ENCODE results near the gene STRN3. TPM values are rescaled to one million over a fixed set of nuclear protein-coding genes. Genes with fewer than 3 reads are reported as not detected.
"Not testable (repeated sequence)": the region's sequence is repeated elsewhere in the genome, so short reads cannot be mapped to it uniquely, and the experiment has no call there.

STRN3 gene
- total RNA-seq, 1 experiment from 2014 or later, result 44.2 TPM

- TF ChIP-seq CTCF (conservative IDR thresholded peaks at IDR 0.05; ENCODE audit: low read depth, low read length), result no peak
- no peak for TF ChIP-seq EZH2 (IDR thresholded peaks at IDR 0.05; ENCODE audit: borderline replicate concordance, low read depth, low read length, poor library complexity, severe bottlenecking)
- Histone ChIP-seq H3K27me3 (replicated peaks; ENCODE audit: insufficient read depth, low read depth, low read length, poor library complexity) (no peaks in the 10 kb centered on the region), H3K4me1 (ENCODE audit: insufficient read depth, low read length, poor library complexity, severe bottlenecking) (no peaks in the 10 kb centered on the region), H3K36me3 (ENCODE audit: insufficient read depth, low read length, poor library complexity, severe bottlenecking) (no peaks in the 10 kb centered on the region), H3K9me3 (ENCODE audit: low read depth, low read length, poor library complexity, severe bottlenecking) (peaks cover 4% of the 10 kb centered on the region), H3K4me3 (ENCODE audit: low read depth, low read length, poor library complexity, severe bottlenecking) (no peak overlapping the region), H3K27ac (ENCODE audit: low read depth, low read length, poor library complexity, severe bottlenecking) (no peak overlapping the region)
- DNase-seq (ENCODE audit: low spot score), result no peak
- intact Hi-C loops (cut with micrococcal nuclease; ENCODE audit: unreplicated experiment), result no loop called here
- ChIA-PET POLR2A (ENCODE audit: low non-redundant PET) (no interaction called here), CTCF (no interaction called here)
- BruUV-seq (replicated peaks), result no TSS peak
These were observed 54.6 kb downstream of the STRN3 start for GRCh38 chr14:30971586-30971985.

- H3K27me3 ChIP-seq (replicated peaks; ENCODE audit: insufficient read depth, low read depth, low read length, poor library complexity); H3K27ac ChIP-seq (ENCODE audit: low read depth, low read length, poor library complexity, severe bottlenecking); BruUV-seq (replicated peaks); H3K4me1 ChIP-seq (ENCODE audit: insufficient read depth, low read length, poor library complexity, severe bottlenecking); H3K4me3 ChIP-seq (ENCODE audit: low read depth, low read length, poor library complexity, severe bottlenecking); POLR2A ChIA-PET (ENCODE audit: low non-redundant PET); CTCF ChIA-PET; DNase-seq (ENCODE audit: low spot score); H3K36me3 ChIP-seq (ENCODE audit: insufficient read depth, low read length, poor library complexity, severe bottlenecking); intact Hi-C loops (cut with micrococcal nuclease; ENCODE audit: unreplicated experiment): not testable (repeated sequence)
- peaks cover 15% of the 10 kb centered on the region for H3K9me3 ChIP-seq (ENCODE audit: low read depth, low read length, poor library complexity, severe bottlenecking)
These were observed 56.4 kb downstream of the STRN3 start for GRCh38 chr14:30969796-30970195.

- BruUV-seq (replicated peaks); CTCF ChIA-PET; intact Hi-C loops (cut with micrococcal nuclease; ENCODE audit: unreplicated experiment); H3K27ac ChIP-seq (ENCODE audit: low read depth, low read length, poor library complexity, severe bottlenecking); H3K36me3 ChIP-seq (ENCODE audit: insufficient read depth, low read length, poor library complexity, severe bottlenecking); H3K4me1 ChIP-seq (ENCODE audit: insufficient read depth, low read length, poor library complexity, severe bottlenecking); H3K4me3 ChIP-seq (ENCODE audit: low read depth, low read length, poor library complexity, severe bottlenecking); POLR2A ChIA-PET (ENCODE audit: low non-redundant PET); DNase-seq (ENCODE audit: low spot score); H3K27me3 ChIP-seq (replicated peaks; ENCODE audit: insufficient read depth, low read depth, low read length, poor library complexity): not testable (repeated sequence)
- H3K9me3 ChIP-seq (ENCODE audit: low read depth, low read length, poor library complexity, severe bottlenecking), result peaks cover 15% of the 10 kb centered on the region
These were observed 58.6 kb downstream of the STRN3 start for GRCh38 chr14:30967364-30968098.

- H3K27me3 ChIP-seq (replicated peaks; ENCODE audit: insufficient read depth, low read depth, low read length, poor library complexity), result no peaks in the 10 kb centered on the region
- H3K27ac ChIP-seq (ENCODE audit: low read depth, low read length, poor library complexity, severe bottlenecking), result no peak overlapping the region
- DNase-seq (ENCODE audit: low spot score), result no peak
- ChIA-PET CTCF (no interaction called here), POLR2A (ENCODE audit: low non-redundant PET) (no interaction called here)
- H3K36me3 ChIP-seq (ENCODE audit: insufficient read depth, low read length, poor library complexity, severe bottlenecking), result no peaks in the 10 kb centered on the region
- H3K4me1 ChIP-seq (ENCODE audit: insufficient read depth, low read length, poor library complexity, severe bottlenecking), result no peaks in the 10 kb centered on the region
- BruUV-seq (replicated peaks), result no TSS peak
- TF ChIP-seq CTCF (conservative IDR thresholded peaks at IDR 0.05; ENCODE audit: low read depth, low read length) (no peak), EZH2 (IDR thresholded peaks at IDR 0.05; ENCODE audit: borderline replicate concordance, low read depth, low read length, poor library complexity, severe bottlenecking) (no peak)
- peaks cover 15% of the 10 kb centered on the region for H3K9me3 ChIP-seq (ENCODE audit: low read depth, low read length, poor library complexity, severe bottlenecking)
- intact Hi-C loops (cut with micrococcal nuclease; ENCODE audit: unreplicated experiment), result no loop called here
- H3K4me3 ChIP-seq (ENCODE audit: low read depth, low read length, poor library complexity, severe bottlenecking), result no peak overlapping the region
These were observed 59.5 kb downstream of the STRN3 start for GRCh38 chr14:30966415-30967363.

- DNase-seq (ENCODE audit: low spot score); CTCF ChIA-PET; H3K27ac ChIP-seq (ENCODE audit: low read depth, low read length, poor library complexity, severe bottlenecking); intact Hi-C loops (cut with micrococcal nuclease; ENCODE audit: unreplicated experiment); H3K27me3 ChIP-seq (replicated peaks; ENCODE audit: insufficient read depth, low read depth, low read length, poor library complexity); H3K4me3 ChIP-seq (ENCODE audit: low read depth, low read length, poor library complexity, severe bottlenecking); H3K36me3 ChIP-seq (ENCODE audit: insufficient read depth, low read length, poor library complexity, severe bottlenecking); POLR2A ChIA-PET (ENCODE audit: low non-redundant PET); H3K4me1 ChIP-seq (ENCODE audit: insufficient read depth, low read length, poor library complexity, severe bottlenecking); BruUV-seq (replicated peaks): not testable (repeated sequence)
- peaks cover 15% of the 10 kb centered on the region for H3K9me3 ChIP-seq (ENCODE audit: low read depth, low read length, poor library complexity, severe bottlenecking)
These were observed 60.3 kb downstream of the STRN3 start for GRCh38 chr14:30965861-30966260.

GRCh38 chr14:30962537-30962936, 63.6 kb downstream of the STRN3 start:
- H3K36me3 ChIP-seq (ENCODE audit: insufficient read depth, low read length, poor library complexity, severe bottlenecking); H3K27me3 ChIP-seq (replicated peaks; ENCODE audit: insufficient read depth, low read depth, low read length, poor library complexity); H3K4me1 ChIP-seq (ENCODE audit: insufficient read depth, low read length, poor library complexity, severe bottlenecking); H3K4me3 ChIP-seq (ENCODE audit: low read depth, low read length, poor library complexity, severe bottlenecking); DNase-seq (ENCODE audit: low spot score); H3K27ac ChIP-seq (ENCODE audit: low read depth, low read length, poor library complexity, severe bottlenecking); intact Hi-C loops (cut with micrococcal nuclease; ENCODE audit: unreplicated experiment); POLR2A ChIA-PET (ENCODE audit: low non-redundant PET); CTCF ChIA-PET; BruUV-seq (replicated peaks): not testable (repeated sequence)
- peaks cover 15% of the 10 kb centered on the region for H3K9me3 ChIP-seq (ENCODE audit: low read depth, low read length, poor library complexity, severe bottlenecking)
